Fibroblast of skin of right biceps (primary cell): ENCODE results near the gene KLF8.

ENCODE experiments used
- DNase-seq: peaks from one replicate; pipeline ENCODE4 v3.0.0-alpha.2; 2013

KLF8 gene

GRCh38 chrX:56313308-56313707 is 81.2 kb downstream of the KLF8 start:
- DNase-seq: no peak

DNA sequence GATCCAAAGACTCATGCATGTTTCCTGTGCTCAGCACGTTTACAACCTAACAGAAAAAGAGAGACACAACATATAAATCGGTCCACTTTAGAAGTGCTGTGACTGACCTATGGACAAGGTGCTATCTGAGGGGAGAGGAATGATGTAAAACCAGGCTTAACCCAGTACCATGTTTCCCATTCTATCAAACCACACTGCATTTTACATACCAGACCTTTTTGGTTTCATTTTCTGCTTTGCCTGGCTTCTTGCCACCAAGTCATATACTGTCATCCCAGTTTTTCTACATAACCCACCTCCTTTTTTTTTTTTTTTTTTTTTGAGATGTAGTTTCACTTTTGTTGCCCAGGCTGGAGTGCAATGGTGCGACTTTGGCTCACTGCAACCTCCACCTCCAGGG is 82.2 kb downstream of the KLF8 start:
- no peak for DNase-seq

- DNase-seq: no peak
Observed at GRCh38 chrX:56318076-56318475, 85.9 kb downstream of the KLF8 start.

- no peak for DNase-seq
Observed at GRCh38 chrX:56319165-56319564, 87.0 kb downstream of the KLF8 start.
